GM23248 (cell line): Measurements from ENCODE around the gene CPN2. TPM values are rescaled to one million over a fixed set of nuclear protein-coding genes. Genes with fewer than 3 reads are reported as not detected.

ENCODE experiments used
- DNase-seq: peaks from one replicate; pipeline ENCODE4 v3.0.0-alpha.2; 2015
- H2AFZ ChIP-seq: fragments of 200-600 bp; sonication (generic); 2 replicates; pipeline ENCODE4 v1.6.1; 2016; ENCODE audit warnings: antibody characterized with exemption
- H3F3A ChIP-seq: fragments of 200-600 bp; sonication (generic); 2 replicates; pipeline ENCODE4 v1.6.1; 2016; ENCODE audit warnings: mild to moderate bottlenecking, antibody characterized with exemption, mixed run types; ENCODE audit not compliant: insufficient read depth
- H3K27ac ChIP-seq: fragments of 200-600 bp; sonication (generic); 2 replicates; pipeline ENCODE4 v1.5.1; 2016; ENCODE audit warnings: mild to moderate bottlenecking
- H3K27me3 ChIP-seq: fragments of 200-600 bp; sonication (generic); replicated peaks from 2 replicates; pipeline ENCODE4 v1.6.1; 2016; ENCODE audit warnings: mild to moderate bottlenecking; ENCODE audit not compliant: insufficient read depth
- H3K36me3 ChIP-seq: fragments of 200-600 bp; sonication (generic); 2 replicates; pipeline ENCODE4 v1.6.1; 2016; ENCODE audit warnings: low read depth, mild to moderate bottlenecking
- H3K4me1 ChIP-seq: fragments of 200-600 bp; sonication (generic); 2 replicates; pipeline ENCODE4 v1.6.1; 2016; ENCODE audit warnings: mild to moderate bottlenecking; ENCODE audit not compliant: insufficient read depth
- H3K4me2 ChIP-seq: fragments of 200-600 bp; sonication (generic); one replicate; pipeline ENCODE4 v1.6.1; 2016; ENCODE audit warnings: mild to moderate bottlenecking; ENCODE audit not compliant: unreplicated experiment
- H3K4me3 ChIP-seq: fragments of 200-600 bp; sonication (generic); 2 replicates; pipeline ENCODE4 v1.5.1; 2016; ENCODE audit warnings: mild to moderate bottlenecking
- H3K79me2 ChIP-seq: fragments of 200-600 bp; sonication (generic); 2 replicates; pipeline ENCODE4 v1.6.1; 2016; ENCODE audit warnings: mild to moderate bottlenecking; ENCODE audit not compliant: insufficient read depth
- H3K9ac ChIP-seq: fragments of 200-600 bp; sonication (generic); 2 replicates; pipeline ENCODE4 v1.6.1; 2016; ENCODE audit warnings: mild to moderate bottlenecking
- H3K9me2 ChIP-seq: fragments of 200-600 bp; sonication (generic); 2 replicates; pipeline ENCODE4 v1.6.1; 2016; ENCODE audit warnings: mixed run types, mild to moderate bottlenecking, moderate library complexity; ENCODE audit not compliant: insufficient read depth
- H3K9me3 ChIP-seq: fragments of 200-600 bp; sonication (generic); one replicate; pipeline ENCODE4 v1.6.1; 2017; ENCODE audit warnings: low read depth
- H4K20me1 ChIP-seq: fragments of 200-600 bp; sonication (generic); 2 replicates; pipeline ENCODE4 v1.6.0; 2016; ENCODE audit not compliant: insufficient read depth
- EZH2 ChIP-seq: fragments of 200-600 bp; sonication (generic); IDR thresholded peaks from 2 replicates; pipeline ENCODE4 v1.6.1; 2018; ENCODE audit warnings: antibody characterized with exemption, mild to moderate bottlenecking; ENCODE audit not compliant: insufficient read depth, poor library complexity, severe bottlenecking
- EZH2phosphoT487 ChIP-seq: fragments of 200-600 bp; sonication (generic); IDR thresholded peaks from 2 replicates; pipeline ENCODE4 v1.6.1; 2018; ENCODE audit warnings: antibody characterized with exemption, moderate library complexity, mild to moderate bottlenecking, low read depth; ENCODE audit not compliant: insufficient read depth
- WGBS, 2 experiments: methylation state at CpG; one replicate each; pipeline ENCODE4 v1.1.6; 2015 to 2017; ENCODE audit warnings: low lambda C conversion rate in 2 of 2, low coverage in 1 of 2; ENCODE audit errors: missing lambda C conversion rate in 2 of 2; 5-methylcytosine and 5-hydroxymethylcytosine counted together
- in situ Hi-C: fragments of 300-500 bp; cut with MboI; formaldehyde crosslinking; loops from 2 replicates; pipeline ENCODE4 v1.15.0; 2020
- polyA plus RNA-seq: library from polyadenylated mRNA; unstranded; fragments of >200 nt; fragmentation: Nextera tagmentation; extraction: Ambion mirVana; gene quantifications from 2 replicates; pipeline ENCODE4 v1.2.1, GENCODE V29; 2016
- total RNA-seq: library from RNA; depleted of rRNA; stranded (reverse); fragments of >200 nt; shearing (Covaris generic); gene quantifications from 2 replicates; pipeline ENCODE4 v1.2.3, GENCODE V29; 2014

The CPN2 gene
- total and polyA plus RNA-seq, 2 experiments from 2014 or later = not detected

- Histone ChIP-seq H3K4me2 (peak overlapping the region; percentile 63), H3K9ac (no peak overlapping the region), H2AFZ (peak overlapping the region; percentile 72), H3K36me3 (no peaks in the 10 kb centered on the region), H3K4me3 (peak overlapping the region; percentile 70; the same call in 1 of the 2 replicates), H3K27ac (no peak overlapping the region), H3F3A (0 out of 2 replicates have a peak, but pooled peaks cover 12% of the 10 kb centered on the region), H4K20me1 (no peaks in the 10 kb centered on the region), H3K4me1 (peaks cover 15% of the 10 kb centered on the region), H3K9me2 (no peaks in the 10 kb centered on the region), H3K9me3 (no peaks in the 10 kb centered on the region), H3K27me3 (no peaks in the 10 kb centered on the region), H3K79me2 (no peaks in the 10 kb centered on the region)
- WGBS, 2 experiments = 26 to 28% methylated on average over 15 of the region's 15 CpGs
- peak; percentile 92 for DNase-seq
- in situ Hi-C loops = loop anchor here (10.0 kb wide), 1 partner anchor 71 kb away; no protein-coding TSS in a partner anchor
- no peak for TF ChIP-seq EZH2phosphoT487
- no peak for TF ChIP-seq EZH2
These were observed 17.2 kb downstream of the CPN2 start for GRCh38 chr3:194333981-194334320.

- no peaks in the 10 kb centered on the region for H4K20me1 ChIP-seq
- H3K9me3 ChIP-seq = no peaks in the 10 kb centered on the region
- peaks cover 15% of the 10 kb centered on the region for H3K4me1 ChIP-seq
- TF ChIP-seq EZH2phosphoT487 (no peak), EZH2 (no peak)
- H3K9ac ChIP-seq = peak overlapping the region; percentile 78
- peak overlapping the region; percentile 70 for H3K4me3 ChIP-seq
- no peaks in the 10 kb centered on the region for H3K27me3 ChIP-seq
- no peaks in the 10 kb centered on the region for H3K9me2 ChIP-seq
- no peaks in the 10 kb centered on the region for H3K36me3 ChIP-seq
- 1 to 3% methylated on average over 62 to 68 of the region's 69 CpGs for WGBS, 2 experiments
- H2AFZ ChIP-seq = peak overlapping the region; percentile 72
- H3F3A ChIP-seq = 0 out of 2 replicates have a peak, but pooled peaks cover 12% of the 10 kb centered on the region
- DNase-seq = peak; percentile 78
- peak overlapping the region; percentile 22 for H3K27ac ChIP-seq
- peak overlapping the region; percentile 63 for H3K4me2 ChIP-seq
- in situ Hi-C loops = loop anchor here (10.0 kb wide), 1 partner anchor 71 kb away; no protein-coding TSS in a partner anchor
- H3K79me2 ChIP-seq = no peaks in the 10 kb centered on the region
These were observed 17.7 kb downstream of the CPN2 start for GRCh38 chr3:194333212-194333980.

- H3K27ac ChIP-seq = no peak overlapping the region; the same call in 1 of the 2 replicates
- no peaks in the 10 kb centered on the region for H3K27me3 ChIP-seq
- H3K36me3 ChIP-seq = no peaks in the 10 kb centered on the region
- peaks cover 15% of the 10 kb centered on the region for H3K4me1 ChIP-seq
- no peak for TF ChIP-seq EZH2phosphoT487
- H2AFZ ChIP-seq = peak overlapping the region; percentile 72
- H3K4me3 ChIP-seq = peak overlapping the region; percentile 70; the same call in 1 of the 2 replicates
- no peak for DNase-seq
- WGBS, 2 experiments = 95% methylated on average over 7 of the region's 7 CpGs
- H3F3A ChIP-seq = 0 out of 2 replicates have a peak, but pooled peaks cover 12% of the 10 kb centered on the region
- no peaks in the 10 kb centered on the region for H3K9me2 ChIP-seq
- peak overlapping the region; percentile 78 for H3K9ac ChIP-seq
- H4K20me1 ChIP-seq = no peaks in the 10 kb centered on the region
- peak overlapping the region; percentile 63 for H3K4me2 ChIP-seq
- in situ Hi-C loops = loop anchor here (10.0 kb wide), 1 partner anchor 72 kb away; no protein-coding TSS in a partner anchor
- H3K79me2 ChIP-seq = no peaks in the 10 kb centered on the region
- H3K9me3 ChIP-seq = no peaks in the 10 kb centered on the region
These were observed 18.3 kb downstream of the CPN2 start for GRCh38 chr3:194332858-194333211.

GRCh38 chr3:194330579-194330978 is 20.5 kb downstream of the CPN2 start:
- H3K79me2 ChIP-seq = no peaks in the 10 kb centered on the region
- TF ChIP-seq EZH2 (no peak), EZH2phosphoT487 (no peak)
- DNase-seq = peak; percentile 75
- H3K27ac ChIP-seq = no peak overlapping the region
- H3K27me3 ChIP-seq = no peaks in the 10 kb centered on the region
- H3K4me1 ChIP-seq = peaks cover 15% of the 10 kb centered on the region
- H4K20me1 ChIP-seq = no peaks in the 10 kb centered on the region
- H3F3A ChIP-seq = peaks cover 23% of the 10 kb centered on the region; the same call in 1 of the 2 replicates
- no peaks in the 10 kb centered on the region for H3K36me3 ChIP-seq
- no peak overlapping the region for H3K9ac ChIP-seq
- H3K4me3 ChIP-seq = no peak overlapping the region
- WGBS, 2 experiments = 51 to 68% methylated on average over 4 of the region's 4 CpGs
- no peaks in the 10 kb centered on the region for H3K9me3 ChIP-seq
- in situ Hi-C loops = loop anchor here (10.0 kb wide), 1 partner anchor 74 kb away; no protein-coding TSS in a partner anchor
- no peak overlapping the region for H3K4me2 ChIP-seq
- H3K9me2 ChIP-seq = no peaks in the 10 kb centered on the region
- no peak overlapping the region for H2AFZ ChIP-seq
